GM21786 (cell line): ENCODE data around the gene BPNT1.
"Not testable (repeated sequence)": the region's sequence is repeated elsewhere in the genome, so short reads cannot be mapped to it uniquely, and the experiment has no call there.

Source experiments
- ATAC-seq: cut with Tn5 transposase; IDR thresholded peaks from one replicate; pipeline ENCODE4 v1.9.1; 2021; ENCODE audit not compliant: unreplicated experiment

Gene BPNT1

GRCh38 chr1:220084460-220084859 lies 5.1 kb downstream of the BPNT1 start:
- no peak for ATAC-seq

GRCh38 chr1:220077887-220078286 lies 11.7 kb downstream of the BPNT1 start:
- no peak for ATAC-seq

GRCh38 chr1:220076861-220077762 lies 12.5 kb downstream of the BPNT1 start:
- no peak for ATAC-seq

- no peak for ATAC-seq
Observed at GRCh38 chr1:220067269-220068204, 22.1 kb downstream of the BPNT1 start.

- ATAC-seq: no peak
Observed at GRCh38 chr1:220062629-220063028, 27.0 kb downstream of the BPNT1 start.

GRCh38 chr1:220060876-220061275 lies 28.7 kb downstream of the BPNT1 start:
- ATAC-seq: no peak

- no peak for ATAC-seq
Observed at GRCh38 chr1:220056374-220056773, 33.2 kb downstream of the BPNT1 start.

- peak; percentile 98 for ATAC-seq
Observed at GRCh38 chr1:220046052-220046930, 43.3 kb downstream of the BPNT1 start, which contains the start of gene EPRS1. TSS of gene EPRS1 (minus strand) at chr1:220046505. CDS start at chr1:220046388, 117 bp downstream.

GRCh38 chr1:220045356-220046051 lies 44.1 kb downstream of the BPNT1 start:
- peak; percentile 19 for ATAC-seq

- ATAC-seq: no peak
Observed at GRCh38 chr1:220044678-220045355, 44.8 kb downstream of the BPNT1 start.

GRCh38 chr1:220043646-220044045 lies 45.9 kb downstream of the BPNT1 start:
- no peak for ATAC-seq

GRCh38 chr1:220040028-220040596 lies 49.5 kb downstream of the BPNT1 start:
- ATAC-seq: no peak

GRCh38 chr1:220038640-220039039 lies 50.9 kb downstream of the BPNT1 start:
- no peak for ATAC-seq

- ATAC-seq: not testable (repeated sequence)
Observed at GRCh38 chr1:220037810-220038209, 51.8 kb downstream of the BPNT1 start.

GRCh38 chr1:220032911-220033310 lies 56.7 kb downstream of the BPNT1 start:
- ATAC-seq: no peak

- ATAC-seq: no peak
Observed at GRCh38 chr1:220031287-220031686, 58.3 kb downstream of the BPNT1 start.

GRCh38 chr1:220028346-220028895 lies 61.2 kb downstream of the BPNT1 start:
- no peak for ATAC-seq

- ATAC-seq: no peak
Observed at GRCh38 chr1:220019071-220019470, 70.5 kb downstream of the BPNT1 start.

- peak; percentile 88 for ATAC-seq
Observed at GRCh38 chr1:220013497-220013896, 76.1 kb downstream of the BPNT1 start.
